Sigmoid colon (tissue), 4 donors: Measurements from ENCODE around the gene C16orf90.

Experiments
- CTCF ChIP-seq, 4 experiments: fragments of 450-650 bp in 3 of 4; fragments of 200-600 bp in 1 of 4; IDR thresholded peaks; one replicate each; pipeline ENCODE4 v1.5.1; 2016 to 2019; ENCODE audit warnings: antibody characterized with exemption in 4 of 4, mild to moderate bottlenecking in 3 of 4, moderate library complexity in 2 of 4
- EP300 ChIP-seq, 4 donors: sonication (generic); formaldehyde crosslinking; IDR thresholded peaks; one replicate each; pipeline ENCODE4 v1.6.1; 2017; ENCODE audit warnings: antibody characterized with exemption in 4 of 4
- POLR2A ChIP-seq, 2 donors: fragments of 450-650 bp; IDR thresholded peaks; one replicate each; pipeline ENCODE4 v1.6.1; 2016; ENCODE audit warnings: antibody characterized with exemption in 2 of 2, mild to moderate bottlenecking in 2 of 2, moderate library complexity in 2 of 2
- POLR2AphosphoS5 ChIP-seq, 4 donors: sonication (generic); formaldehyde crosslinking; IDR thresholded peaks; one replicate each; pipeline ENCODE4 v1.6.1; 2017; ENCODE audit warnings: antibody characterized with exemption in 4 of 4

GRCh38 chr16:3467921-3468320, 27.4 kb downstream of the C16orf90 start:
- TF ChIP-seq CTCF (IDR thresholded peaks at IDR 0.05) (no peak), POLR2A (IDR thresholded peaks at IDR 0.05) (no peak), POLR2AphosphoS5 (IDR thresholded peaks at IDR 0.05) (no peak), EP300 (IDR thresholded peaks at IDR 0.05) (no peak)
